ENCODE results near the gene INSC. TPM values are rescaled to one million over a fixed set of nuclear protein-coding genes. Genes with fewer than 3 reads are reported as not detected.

The INSC gene
- total RNA-seq, 1 experiment from 2014 or later: not detected

DNA sequence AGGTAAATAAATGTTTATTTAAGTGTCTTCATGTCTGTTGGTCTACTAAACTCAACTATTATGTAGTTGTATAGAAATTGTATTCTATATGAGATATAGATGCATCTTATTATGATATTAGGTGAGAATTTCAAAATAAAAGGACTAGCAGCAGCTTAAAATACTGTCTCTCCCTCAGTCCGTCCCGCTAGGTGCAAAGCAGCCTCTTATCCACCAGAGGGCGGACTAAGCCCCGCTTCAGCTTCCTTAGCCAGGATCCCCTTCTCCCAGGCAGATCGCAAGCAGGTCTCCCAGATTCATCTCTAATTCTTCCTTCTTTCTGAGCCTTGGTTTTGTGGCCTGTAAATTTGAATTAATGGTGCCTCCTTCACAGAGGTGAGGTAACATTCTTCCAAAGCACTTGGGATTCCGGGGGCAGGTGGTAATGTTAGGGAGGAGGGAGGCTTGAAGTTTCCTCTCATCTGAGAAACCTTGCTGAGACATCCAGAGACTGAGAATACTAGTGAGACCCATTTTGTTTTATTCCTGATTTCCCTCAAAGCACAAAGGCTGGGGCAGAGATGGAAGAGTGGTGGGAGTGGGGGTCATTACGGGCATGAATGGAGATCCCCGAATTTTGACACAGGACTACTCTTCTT lies 13.5 kb upstream of the INSC start:
- no peaks in the 10 kb centered on the region for H3K9me3 ChIP-seq (replicated peaks)
- H3K4me3 ChIP-seq: no peak overlapping the region
- H3K27ac ChIP-seq: no peak overlapping the region
- no peaks in the 10 kb centered on the region for H3K4me1 ChIP-seq
- H3K27me3 ChIP-seq: no peaks in the 10 kb centered on the region
- H3K36me3 ChIP-seq: no peaks in the 10 kb centered on the region
- DNase-seq: peak; percentile 56 to 78

DNA sequence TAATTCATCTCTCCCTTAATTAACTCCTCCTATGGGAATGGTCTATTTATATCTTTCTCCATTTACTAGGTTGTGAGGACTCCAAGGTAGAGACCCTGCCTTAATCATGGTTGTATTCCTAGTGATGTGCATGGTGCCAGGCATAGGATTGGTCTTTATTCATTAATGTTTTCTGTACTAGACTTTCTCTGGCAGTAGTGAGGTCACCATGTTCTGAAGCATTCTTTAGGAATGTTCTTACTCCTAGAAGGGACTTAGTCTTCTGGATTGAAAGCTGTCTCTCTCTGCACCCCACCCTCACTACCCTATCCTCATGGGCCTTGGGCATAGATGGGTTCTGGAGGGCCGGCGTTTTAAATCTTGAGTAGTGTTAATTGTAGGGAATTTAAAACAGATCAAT lies 10.6 kb upstream of the INSC start:
- H3K27ac ChIP-seq: no peak overlapping the region
- no peaks in the 10 kb centered on the region for H3K4me1 ChIP-seq
- H3K4me3 ChIP-seq: no peak overlapping the region
- H3K9me3 ChIP-seq (replicated peaks): no peaks in the 10 kb centered on the region
- H3K27me3 ChIP-seq: no peaks in the 10 kb centered on the region
- no peaks in the 10 kb centered on the region for H3K36me3 ChIP-seq
- no peak for DNase-seq

DNA sequence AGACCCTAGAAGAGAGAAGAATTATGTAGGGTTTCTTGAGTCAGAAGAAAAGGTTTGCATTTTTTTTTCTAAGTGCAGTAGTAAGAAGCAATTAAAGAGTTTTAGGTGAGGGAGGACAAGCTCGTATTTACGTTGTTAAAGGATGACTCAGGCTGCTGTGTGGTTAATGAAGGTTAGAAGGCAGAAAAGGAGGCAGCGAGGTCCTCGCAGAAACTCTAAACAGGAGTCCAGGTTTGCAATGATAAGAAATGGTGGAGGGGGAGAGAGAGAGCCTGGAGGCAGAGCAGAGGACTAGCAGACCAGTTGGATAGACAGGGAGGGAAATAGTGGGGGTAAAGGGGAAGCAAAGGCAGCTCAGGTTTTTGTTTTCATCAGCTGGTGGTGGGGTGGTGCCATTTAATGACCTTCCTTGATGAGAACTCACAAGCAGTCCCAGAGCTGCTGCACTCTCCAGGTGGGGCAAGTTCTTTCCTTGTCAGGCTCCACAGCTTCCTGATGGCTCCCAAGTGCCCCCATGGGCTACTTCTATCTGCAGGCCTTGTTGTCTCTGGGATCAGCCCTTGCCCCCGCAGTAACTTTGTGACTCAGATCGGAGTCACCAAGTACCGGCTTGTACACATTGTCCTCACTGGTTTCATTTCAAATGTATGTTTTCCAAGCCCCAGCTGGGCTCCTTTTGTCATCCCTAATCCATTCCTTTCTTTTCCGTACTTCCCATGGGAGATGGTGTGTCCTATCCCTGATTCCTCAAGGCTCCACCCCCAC lies 8.3 kb upstream of the INSC start:
- H3K27me3 ChIP-seq: no peaks in the 10 kb centered on the region
- H3K4me1 ChIP-seq: no peaks in the 10 kb centered on the region
- no peaks in the 10 kb centered on the region for H3K9me3 ChIP-seq (replicated peaks)
- DNase-seq: no peak
- H3K36me3 ChIP-seq: no peaks in the 10 kb centered on the region
- no peak overlapping the region for H3K27ac ChIP-seq
- no peak overlapping the region for H3K4me3 ChIP-seq

DNA sequence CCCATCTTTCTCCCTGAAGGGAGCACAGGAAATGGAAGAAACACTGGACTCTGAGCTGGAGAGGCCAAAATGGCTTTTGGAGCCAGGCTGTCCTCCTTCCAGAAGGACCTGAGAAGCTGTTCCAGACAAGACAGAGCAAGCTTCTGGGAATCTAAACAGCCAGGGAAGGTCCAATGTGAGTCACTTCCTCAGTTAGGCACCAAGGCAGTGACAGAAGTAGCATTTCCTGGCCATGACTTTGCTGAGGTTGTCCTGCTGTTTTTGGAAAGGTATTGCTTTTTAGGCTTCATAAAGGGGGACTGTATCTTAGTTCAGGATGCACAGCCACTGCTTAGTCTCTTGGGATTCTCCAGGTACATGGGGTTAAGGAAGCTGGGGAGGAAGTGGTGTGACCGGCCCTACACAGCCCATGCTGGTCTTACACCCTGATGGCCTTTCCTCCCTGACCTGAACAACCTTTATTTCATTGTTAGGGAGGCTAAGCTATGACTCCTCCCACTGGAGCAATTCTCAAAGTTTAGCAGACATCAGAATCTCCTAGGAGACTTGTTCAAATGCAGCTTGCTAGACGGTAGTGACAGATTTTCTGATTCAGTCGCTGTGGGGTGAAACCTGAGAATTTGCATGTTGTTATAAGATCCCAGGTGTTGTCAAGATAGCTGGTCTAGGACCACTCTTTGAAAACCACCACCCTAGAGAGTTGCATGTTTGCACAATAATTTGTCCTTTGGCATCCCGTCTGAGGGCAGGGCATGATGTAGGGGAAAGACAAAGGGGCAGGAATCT lies 6.8 kb upstream of the INSC start:
- Histone ChIP-seq H3K36me3 (no peaks in the 10 kb centered on the region), H3K27me3 (no peaks in the 10 kb centered on the region), H3K9me3 (replicated peaks) (no peaks in the 10 kb centered on the region), H3K4me3 (no peak overlapping the region), H3K4me1 (no peaks in the 10 kb centered on the region), H3K27ac (no peak overlapping the region)
- DNase-seq: no peak

DNA sequence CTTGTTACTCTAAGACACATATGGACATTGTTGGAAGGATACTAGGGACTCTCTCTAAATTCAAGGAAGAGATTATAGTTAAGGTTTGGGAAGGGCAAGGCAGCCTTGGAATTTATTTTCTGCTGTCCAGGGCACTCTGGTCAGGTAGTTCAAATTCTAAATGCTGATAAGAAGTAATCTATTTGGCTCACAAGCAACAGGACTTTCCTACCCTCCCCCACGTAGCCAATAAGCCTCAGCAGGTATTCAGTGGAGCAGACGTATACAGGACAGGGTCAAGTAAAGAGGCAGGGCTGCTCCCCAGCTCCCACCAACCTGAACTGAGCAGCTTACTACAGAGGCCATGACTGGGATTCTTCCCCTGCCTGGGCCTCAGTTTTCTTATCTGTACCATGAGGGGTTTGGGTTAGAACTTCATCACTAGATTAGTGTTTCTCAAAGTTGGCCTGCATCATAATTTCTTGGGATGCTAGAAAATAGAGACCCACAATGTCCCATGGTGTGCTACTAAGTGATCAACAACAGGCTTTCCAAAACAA lies 6.1 kb upstream of the INSC start:
- Histone ChIP-seq H3K27ac (no peak overlapping the region), H3K27me3 (no peaks in the 10 kb centered on the region), H3K4me1 (no peaks in the 10 kb centered on the region)

DNA sequence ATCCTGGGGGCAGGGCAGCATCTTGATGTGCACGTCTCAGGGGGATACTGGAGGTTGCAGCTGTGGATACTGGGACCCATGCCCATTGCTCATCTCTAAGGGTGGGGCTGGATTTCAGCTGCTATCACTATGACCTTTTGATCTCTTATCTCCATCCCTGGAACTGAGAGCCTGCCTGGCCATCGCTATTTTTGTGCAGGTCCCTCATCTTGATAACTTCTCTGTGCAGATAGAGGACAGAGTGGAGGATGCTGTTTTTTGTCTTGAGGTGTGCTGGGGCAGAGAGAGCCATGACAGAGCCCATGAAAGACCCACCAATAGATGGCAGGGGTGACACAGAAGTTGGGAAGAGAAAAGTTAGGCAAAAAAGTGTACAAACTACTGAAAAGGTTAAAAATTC lies 5.1 kb upstream of the INSC start:
- H3K4me1 ChIP-seq: no peaks in the 10 kb centered on the region
- no peak for DNase-seq

More for the DNA sequence above, 6.1 kb upstream of the INSC start:
- no peaks in the 10 kb centered on the region for H3K36me3 ChIP-seq
- DNase-seq: no peak
- H3K4me3 ChIP-seq: no peak overlapping the region
- no peaks in the 10 kb centered on the region for H3K9me3 ChIP-seq (replicated peaks)

DNA sequence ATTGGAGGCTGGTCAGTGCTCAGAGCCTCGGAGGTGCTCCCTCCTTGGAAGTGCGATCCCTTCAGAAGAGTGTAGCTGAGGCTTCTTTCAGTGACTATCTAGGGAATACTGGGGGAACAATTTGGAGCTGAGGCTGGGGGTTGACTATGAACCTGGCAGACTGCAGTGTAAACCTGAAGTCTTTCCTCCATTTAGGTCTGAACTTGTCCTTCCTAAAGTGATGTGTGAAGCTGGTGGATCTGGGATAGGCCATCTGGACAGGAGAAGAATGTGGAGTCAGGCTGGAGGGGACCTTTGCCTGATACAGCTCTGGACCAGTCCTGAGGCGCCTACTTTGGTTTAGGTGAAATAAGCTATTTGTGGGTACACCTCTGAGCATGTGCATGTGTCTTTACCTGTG lies 3.5 kb upstream of the INSC start:
- H3K9me3 ChIP-seq (replicated peaks): no peaks in the 10 kb centered on the region
- no peaks in the 10 kb centered on the region for H3K36me3 ChIP-seq
- H3K4me3 ChIP-seq: no peak overlapping the region
- DNase-seq: no peak
- no peaks in the 10 kb centered on the region for H3K4me1 ChIP-seq
- H3K27ac ChIP-seq: no peak overlapping the region
- H3K27me3 ChIP-seq: no peaks in the 10 kb centered on the region

More for the DNA sequence above, 5.1 kb upstream of the INSC start:
- H3K9me3 ChIP-seq (replicated peaks): no peaks in the 10 kb centered on the region
- H3K27ac ChIP-seq: no peak overlapping the region
- H3K27me3 ChIP-seq: no peaks in the 10 kb centered on the region
- H3K4me3 ChIP-seq: no peak overlapping the region
- no peaks in the 10 kb centered on the region for H3K36me3 ChIP-seq

DNA sequence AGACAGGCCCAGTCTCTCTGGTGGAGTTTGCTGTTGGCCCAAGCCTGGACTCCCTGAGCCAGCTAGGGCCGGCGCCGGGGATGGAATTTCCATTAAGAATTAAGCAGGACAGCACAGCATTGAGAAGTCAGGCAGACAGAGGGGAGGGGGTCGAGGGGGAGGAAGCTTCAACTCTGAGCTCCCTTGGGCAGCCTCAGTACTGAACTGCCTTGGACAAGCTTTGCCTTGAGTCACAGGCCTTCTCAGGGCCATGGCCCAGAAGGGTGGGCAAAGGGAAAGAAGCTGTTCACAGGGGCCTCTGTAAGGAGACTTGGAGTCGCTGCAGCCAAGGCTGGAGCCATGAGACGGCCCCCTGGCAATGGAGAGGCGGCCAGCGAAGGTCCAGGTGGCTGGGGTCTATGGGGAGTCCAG lies 2.6 kb upstream of the INSC start:
- H3K9me3 ChIP-seq (replicated peaks): no peaks in the 10 kb centered on the region
- no peaks in the 10 kb centered on the region for H3K36me3 ChIP-seq
- no peaks in the 10 kb centered on the region for H3K4me1 ChIP-seq
- no peaks in the 10 kb centered on the region for H3K27me3 ChIP-seq
- H3K4me3 ChIP-seq: no peak overlapping the region
- no peak overlapping the region for H3K27ac ChIP-seq
- DNase-seq: no peak

GRCh38 chr11:15113381-15113780 lies 1.3 kb upstream of the INSC start:
- H3K9me3 ChIP-seq (replicated peaks): no peaks in the 10 kb centered on the region
- peak in 1 of 2 experiments; percentile 5 for DNase-seq
- H3K4me1 ChIP-seq: no peaks in the 10 kb centered on the region
- no peaks in the 10 kb centered on the region for H3K27me3 ChIP-seq
- H3K36me3 ChIP-seq: no peaks in the 10 kb centered on the region
- H3K4me3 ChIP-seq: no peak overlapping the region
- no peak overlapping the region for H3K27ac ChIP-seq

DNA sequence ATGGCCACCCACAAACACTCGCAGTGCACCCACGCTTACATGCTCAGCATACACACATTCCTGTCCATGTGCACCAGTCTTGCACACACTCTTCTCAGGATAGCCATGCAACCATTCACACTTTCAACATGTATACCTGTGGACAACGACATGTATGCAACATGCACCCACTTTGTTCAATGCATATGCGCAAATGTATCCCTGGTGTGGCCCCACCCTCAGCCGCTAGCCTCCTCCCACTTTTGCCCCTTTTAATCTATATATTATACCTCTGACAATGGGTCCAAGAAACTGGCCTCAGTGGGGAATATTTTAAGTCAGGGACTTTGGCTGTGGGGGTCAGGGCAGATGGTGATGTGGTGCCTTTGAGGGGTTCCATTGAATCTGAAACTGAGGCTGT lies 963 bp downstream of the INSC start:
- Histone ChIP-seq H3K9me3 (replicated peaks) (no peaks in the 10 kb centered on the region), H3K4me3 (no peak overlapping the region)
- DNase-seq: no peak

DNA sequence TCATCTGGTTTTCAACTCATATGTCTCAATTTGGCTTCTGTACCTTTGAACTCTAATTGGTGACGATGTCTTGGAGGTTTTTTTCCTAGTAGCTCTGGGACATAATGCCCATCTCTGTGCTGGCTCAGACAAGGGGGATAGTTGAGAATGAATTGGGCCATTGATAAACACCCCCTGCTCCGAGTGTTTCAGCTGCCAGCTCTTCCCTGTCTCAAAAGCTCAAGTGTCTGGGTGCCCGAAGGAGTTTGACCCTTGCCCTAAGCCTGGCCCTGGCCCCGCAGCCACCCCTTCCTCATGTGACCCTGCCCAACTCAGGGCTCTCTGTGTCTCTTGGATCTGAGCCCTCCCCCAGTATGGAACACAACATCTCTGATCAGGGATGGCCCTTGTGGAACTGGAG lies 3.0 kb downstream of the INSC start:
- no peak for DNase-seq
- H3K4me1 ChIP-seq: no peaks in the 10 kb centered on the region
- no peak overlapping the region for H3K27ac ChIP-seq
- H3K4me3 ChIP-seq: no peak overlapping the region
- no peaks in the 10 kb centered on the region for H3K9me3 ChIP-seq (replicated peaks)
- no peaks in the 10 kb centered on the region for H3K36me3 ChIP-seq
- H3K27me3 ChIP-seq: no peaks in the 10 kb centered on the region

More for the DNA sequence above, 963 bp downstream of the INSC start:
- no peaks in the 10 kb centered on the region for H3K36me3 ChIP-seq
- H3K27ac ChIP-seq: no peak overlapping the region
- no peaks in the 10 kb centered on the region for H3K4me1 ChIP-seq
- H3K27me3 ChIP-seq: no peaks in the 10 kb centered on the region

GRCh38 chr11:15118431-15118830 lies 3.7 kb downstream of the INSC start:
- Histone ChIP-seq H3K36me3 (no peaks in the 10 kb centered on the region), H3K27me3 (no peaks in the 10 kb centered on the region), H3K4me3 (no peak overlapping the region), H3K9me3 (replicated peaks) (no peaks in the 10 kb centered on the region), H3K27ac (no peak overlapping the region), H3K4me1 (no peaks in the 10 kb centered on the region)
- DNase-seq: no peak

DNA sequence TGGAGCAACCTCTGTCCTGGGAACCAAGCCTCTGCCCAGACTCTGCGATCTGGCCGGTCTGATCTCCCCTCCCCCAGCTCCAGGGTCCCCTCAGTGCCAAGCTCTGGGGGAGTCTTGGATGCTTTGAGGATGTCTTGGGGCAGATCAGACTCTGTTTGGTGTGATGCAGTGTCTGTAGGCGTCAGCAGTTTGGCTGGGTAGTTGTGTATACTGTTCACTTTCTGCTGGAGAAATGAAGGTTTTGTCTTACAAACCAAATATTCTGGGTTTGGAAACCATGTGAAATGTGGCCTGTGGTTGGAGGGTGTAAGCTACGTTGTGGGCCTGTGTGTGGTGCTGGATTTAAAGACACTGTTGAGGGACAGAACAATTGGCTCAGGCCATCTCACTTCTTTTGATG lies 4.6 kb downstream of the INSC start:
- no peaks in the 10 kb centered on the region for H3K36me3 ChIP-seq
- no peaks in the 10 kb centered on the region for H3K4me1 ChIP-seq
- H3K27me3 ChIP-seq: no peaks in the 10 kb centered on the region
- H3K4me3 ChIP-seq: no peak overlapping the region
- DNase-seq: no peak
- H3K9me3 ChIP-seq (replicated peaks): no peaks in the 10 kb centered on the region
- no peak overlapping the region for H3K27ac ChIP-seq

- no peaks in the 10 kb centered on the region for H3K27me3 ChIP-seq
- H3K9me3 ChIP-seq (replicated peaks): no peaks in the 10 kb centered on the region
- DNase-seq: no peak
- no peaks in the 10 kb centered on the region for H3K36me3 ChIP-seq
- no peaks in the 10 kb centered on the region for H3K4me1 ChIP-seq
- H3K4me3 ChIP-seq: no peak overlapping the region
- H3K27ac ChIP-seq: no peak overlapping the region
These were observed 5.1 kb downstream of the INSC start for GRCh38 chr11:15119826-15120225.

DNA sequence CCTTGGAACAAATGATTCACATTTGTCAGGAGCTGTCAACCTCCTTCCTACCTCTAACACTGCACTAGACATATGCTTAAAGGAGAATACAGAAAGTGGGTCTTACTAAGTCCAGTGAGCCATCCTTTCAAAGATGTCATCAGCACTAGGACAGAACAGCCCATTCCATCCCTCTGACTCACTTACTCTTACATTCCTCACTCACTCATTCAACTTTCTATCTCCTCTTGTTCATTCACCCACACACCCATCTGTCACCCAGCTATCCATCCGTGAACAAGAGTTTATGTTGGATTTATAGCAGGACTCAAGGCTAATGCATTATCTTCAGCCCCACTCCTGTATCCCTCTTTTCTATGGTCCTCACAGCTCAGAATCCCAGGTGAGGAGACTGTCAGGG lies 9.1 kb downstream of the INSC start:
- Histone ChIP-seq H3K4me3 (no peak overlapping the region), H3K4me1 (no peaks in the 10 kb centered on the region), H3K36me3 (no peaks in the 10 kb centered on the region), H3K27me3 (peaks cover 5% of the 10 kb centered on the region; the same call in 1 of the 2 replicates), H3K27ac (no peak overlapping the region), H3K9me3 (replicated peaks) (no peaks in the 10 kb centered on the region)
- no peak for DNase-seq

Data from SJCRH30 (cell line).